IPS-18c (cell line): ENCODE measurements around the gene MCRIP2.

Experiments
- H3K4me3 ChIP-seq: 2 replicates; pipeline ENCODE4 v1.7.0; 2013; ENCODE audit warnings: low read depth, mild to moderate bottlenecking, low read length, moderate library complexity; ENCODE audit not compliant: insufficient read depth
- H3K9me3 ChIP-seq: one replicate; pipeline ENCODE4 v1.6.1; 2013; ENCODE audit warnings: mild to moderate bottlenecking, low read length, moderate library complexity; ENCODE audit not compliant: control insufficient read depth, insufficient read depth

The MCRIP2 gene

DNA sequence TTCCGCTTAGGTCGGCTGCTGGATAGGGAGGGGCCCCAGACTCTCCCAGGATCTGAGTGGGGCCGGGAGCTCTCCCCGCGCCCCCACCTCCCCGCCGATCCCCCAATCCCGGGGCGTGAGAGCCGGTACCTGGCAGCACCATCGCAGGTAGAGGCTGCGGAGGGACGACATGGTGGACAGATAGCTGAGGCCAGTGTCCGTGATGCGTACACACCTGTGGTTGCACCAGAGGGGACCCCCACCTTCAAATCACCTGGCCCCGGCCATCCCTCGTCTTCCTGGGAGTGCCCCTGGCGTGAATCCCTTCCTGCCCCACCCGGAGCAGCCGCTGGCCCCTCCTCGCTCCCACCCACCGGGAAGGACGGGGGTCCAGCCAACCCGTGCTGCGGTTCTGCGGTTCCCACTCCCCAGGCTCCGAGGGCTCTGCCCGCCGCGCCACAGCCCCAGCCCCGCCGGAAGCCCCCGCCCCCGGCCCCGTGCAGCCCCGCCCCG lies 53.3 kb downstream of the MCRIP2 start:
- H3K4me3 ChIP-seq: peak overlapping the region; percentile 57
- no peaks in the 10 kb centered on the region for H3K9me3 ChIP-seq

DNA sequence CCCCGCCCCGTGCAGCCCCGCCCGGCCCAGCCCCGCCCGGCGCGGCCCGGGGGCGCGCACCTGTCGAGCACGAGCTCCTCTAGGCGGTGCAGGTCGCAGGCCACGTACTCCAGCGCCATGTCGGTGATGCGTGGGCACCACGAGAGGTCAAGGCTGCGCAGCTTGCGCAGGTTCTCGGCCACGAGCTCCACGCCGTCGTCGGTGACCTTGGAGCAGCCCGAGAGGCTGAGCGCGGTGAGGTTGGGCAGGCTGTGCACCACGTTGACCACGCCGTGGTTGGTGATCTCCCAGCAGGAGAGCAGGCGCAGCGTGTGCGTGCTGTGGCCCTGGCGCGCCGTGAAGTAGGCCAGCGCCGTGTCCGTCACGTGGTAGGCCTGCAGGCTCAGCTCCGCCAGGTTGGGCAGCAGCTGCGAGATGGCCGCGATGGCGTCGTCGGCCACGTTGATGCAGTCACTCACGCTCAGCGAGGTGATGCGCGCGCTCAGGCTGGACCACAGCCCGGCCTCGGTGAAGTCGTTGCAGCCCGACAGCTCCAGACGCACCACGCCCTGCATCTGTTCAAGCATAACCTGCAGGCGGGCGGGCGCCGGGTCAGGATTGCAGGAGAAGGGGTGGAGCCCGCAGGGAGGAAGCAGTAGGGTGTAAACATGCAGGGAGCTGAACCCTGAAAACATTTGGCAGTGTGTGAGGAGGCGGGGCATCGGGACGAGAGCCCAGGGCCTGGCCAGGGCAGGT lies 53.9 kb downstream of the MCRIP2 start:
- H3K4me3 ChIP-seq: peak overlapping the region; percentile 65
- H3K9me3 ChIP-seq: no peaks in the 10 kb centered on the region
